ENCODE results near the gene ATP10B. TPM values are rescaled to one million over a fixed set of nuclear protein-coding genes. Genes with fewer than 3 reads are reported as not detected.

ATP10B gene
- total and polyA plus RNA-seq, 10 of the 15 experiments (the other 5 are each of a cell fraction or from before 2014, with no cell fraction given) = not detected

DNA sequence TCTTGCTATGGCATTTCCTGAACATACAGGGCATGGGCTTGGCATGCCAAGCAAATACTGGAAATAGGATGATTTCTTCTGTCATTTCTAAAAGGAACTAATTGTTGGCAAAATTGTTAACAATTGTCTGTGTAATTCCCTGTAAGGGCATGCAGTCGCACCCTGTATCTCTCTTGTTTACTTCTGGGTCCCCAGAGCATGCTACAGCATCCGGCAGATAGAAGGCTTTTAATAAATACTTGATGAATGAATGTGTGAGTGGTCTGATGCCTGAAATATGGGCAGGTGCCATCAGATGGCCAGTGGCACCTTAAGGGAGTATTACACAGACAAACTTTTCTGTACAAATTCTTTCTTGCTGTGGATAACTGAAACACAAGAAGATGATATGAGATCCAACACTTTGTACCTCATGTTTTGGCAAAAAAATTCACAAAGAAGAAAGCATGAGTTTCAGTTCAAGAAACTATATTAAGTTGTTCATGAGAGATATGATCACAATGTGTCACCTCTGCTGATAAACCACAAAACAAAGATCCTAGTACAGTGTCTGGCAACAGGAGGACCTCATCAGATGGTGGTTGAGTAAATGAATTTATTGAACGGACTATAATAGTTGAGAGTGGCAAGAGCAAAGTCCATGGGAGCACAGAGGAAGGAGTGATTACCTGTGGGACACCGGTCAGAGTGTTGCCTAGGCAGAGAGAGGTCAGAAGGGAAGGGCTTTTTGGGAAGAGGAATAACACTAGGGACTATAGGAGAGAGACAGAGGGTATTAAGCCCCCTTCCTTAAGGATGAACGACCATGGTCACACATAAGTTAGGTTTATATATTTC is 194.2 kb downstream of the ATP10B start (continued):
- no peak for TF ChIP-seq SUPT20H (IDR thresholded peaks at IDR 0.05; ENCODE audit: borderline replicate concordance, control insufficient read depth, low read depth, low read length)
- TF ChIP-seq, protein P1, sequence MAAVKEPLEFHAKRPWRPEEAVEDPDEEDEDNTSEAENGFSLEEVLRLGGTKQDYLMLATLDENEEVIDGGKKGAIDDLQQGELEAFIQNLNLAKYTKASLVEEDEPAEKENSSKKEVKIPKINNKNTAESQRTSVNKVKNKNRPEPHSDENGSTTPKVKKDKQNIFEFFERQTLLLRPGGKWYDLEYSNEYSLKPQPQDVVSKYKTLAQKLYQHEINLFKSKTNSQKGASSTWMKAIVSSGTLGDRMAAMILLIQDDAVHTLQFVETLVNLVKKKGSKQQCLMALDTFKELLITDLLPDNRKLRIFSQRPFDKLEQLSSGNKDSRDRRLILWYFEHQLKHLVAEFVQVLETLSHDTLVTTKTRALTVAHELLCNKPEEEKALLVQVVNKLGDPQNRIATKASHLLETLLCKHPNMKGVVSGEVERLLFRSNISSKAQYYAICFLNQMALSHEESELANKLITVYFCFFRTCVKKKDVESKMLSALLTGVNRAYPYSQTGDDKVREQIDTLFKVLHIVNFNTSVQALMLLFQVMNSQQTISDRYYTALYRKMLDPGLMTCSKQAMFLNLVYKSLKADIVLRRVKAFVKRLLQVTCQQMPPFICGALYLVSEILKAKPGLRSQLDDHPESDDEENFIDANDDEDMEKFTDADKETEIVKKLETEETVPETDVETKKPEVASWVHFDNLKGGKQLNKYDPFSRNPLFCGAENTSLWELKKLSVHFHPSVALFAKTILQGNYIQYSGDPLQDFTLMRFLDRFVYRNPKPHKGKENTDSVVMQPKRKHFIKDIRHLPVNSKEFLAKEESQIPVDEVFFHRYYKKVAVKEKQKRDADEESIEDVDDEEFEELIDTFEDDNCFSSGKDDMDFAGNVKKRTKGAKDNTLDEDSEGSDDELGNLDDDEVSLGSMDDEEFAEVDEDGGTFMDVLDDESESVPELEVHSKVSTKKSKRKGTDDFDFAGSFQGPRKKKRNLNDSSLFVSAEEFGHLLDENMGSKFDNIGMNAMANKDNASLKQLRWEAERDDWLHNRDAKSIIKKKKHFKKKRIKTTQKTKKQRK (IDR thresholded peaks at IDR 0.05; ENCODE audit: low read depth, low read length) = no peak

DNA sequence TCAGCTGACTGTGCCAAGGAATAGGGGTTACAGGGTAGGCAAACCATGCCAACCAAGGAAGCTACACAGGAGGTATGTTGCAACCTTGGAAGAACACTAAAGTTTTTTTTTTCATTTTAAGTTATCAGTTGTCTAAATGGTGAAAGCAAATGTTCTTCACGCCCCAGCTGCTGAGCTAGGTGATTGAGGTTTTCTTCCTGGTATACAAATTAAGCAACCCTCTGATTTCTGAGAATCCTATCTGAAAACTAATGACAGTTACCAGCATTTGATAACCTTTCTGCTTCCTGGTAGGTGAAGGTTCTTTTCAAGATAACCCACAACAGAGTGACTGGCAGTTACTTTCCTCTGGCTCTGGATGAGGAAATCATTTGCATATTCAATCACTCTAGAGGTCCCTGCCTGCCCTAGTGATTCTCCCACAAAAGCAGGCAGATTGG is 194.9 kb downstream of the ATP10B start:
- ChIA-PET CTCF (interaction anchor here (0.6 kb wide), 1 partner anchor 620 kb away, joined by 3 read pairs; no protein-coding TSS in a partner anchor), RAD21 (ENCODE audit: unreplicated experiment) (no interaction called here), SMC1A (ENCODE audit: uncharacterized antibody, unreplicated experiment) (no interaction called here), POLR2A (no interaction called here)
- DNase-seq (ENCODE audit: low read depth, low spot score) (no peak), ATAC-seq (no peak), FAIRE-seq (no peak)
- H4K20me1 ChIP-seq (ENCODE audit: control insufficient read depth, insufficient read depth) = no peaks in the 10 kb centered on the region
- no peak overlapping the region for H3K9ac ChIP-seq (ENCODE audit: control insufficient read depth, insufficient read depth, low read length)
- no peak overlapping the region for H3K4me3 ChIP-seq
- no peaks in the 10 kb centered on the region for H3K27me3 ChIP-seq (replicated peaks in 1 of 2; ENCODE audit: control insufficient read depth in 2 of 2, insufficient read depth in 2 of 2, low read length in 1 of 2)
- in situ Hi-C loops (cut with MboI) (no loop called here), intact Hi-C loops (cut with micrococcal nuclease; ENCODE audit: unreplicated experiment) (no loop called here)
- no peaks in the 10 kb centered on the region for H3K36me3 ChIP-seq (ENCODE audit: control insufficient read depth in 2 of 2, insufficient read depth in 2 of 2, low read length in 1 of 2)
- H3K4me1 ChIP-seq (ENCODE audit: control insufficient read depth, insufficient read depth, low read length) = peaks cover 3% of the 10 kb centered on the region; the same call in 1 of the 2 replicates
- no peak overlapping the region; the same call in 1 of the 2 replicates for H2AFZ ChIP-seq (ENCODE audit: control insufficient read depth, low read depth, low read length)
- TF ChIP-seq, protein P2, sequence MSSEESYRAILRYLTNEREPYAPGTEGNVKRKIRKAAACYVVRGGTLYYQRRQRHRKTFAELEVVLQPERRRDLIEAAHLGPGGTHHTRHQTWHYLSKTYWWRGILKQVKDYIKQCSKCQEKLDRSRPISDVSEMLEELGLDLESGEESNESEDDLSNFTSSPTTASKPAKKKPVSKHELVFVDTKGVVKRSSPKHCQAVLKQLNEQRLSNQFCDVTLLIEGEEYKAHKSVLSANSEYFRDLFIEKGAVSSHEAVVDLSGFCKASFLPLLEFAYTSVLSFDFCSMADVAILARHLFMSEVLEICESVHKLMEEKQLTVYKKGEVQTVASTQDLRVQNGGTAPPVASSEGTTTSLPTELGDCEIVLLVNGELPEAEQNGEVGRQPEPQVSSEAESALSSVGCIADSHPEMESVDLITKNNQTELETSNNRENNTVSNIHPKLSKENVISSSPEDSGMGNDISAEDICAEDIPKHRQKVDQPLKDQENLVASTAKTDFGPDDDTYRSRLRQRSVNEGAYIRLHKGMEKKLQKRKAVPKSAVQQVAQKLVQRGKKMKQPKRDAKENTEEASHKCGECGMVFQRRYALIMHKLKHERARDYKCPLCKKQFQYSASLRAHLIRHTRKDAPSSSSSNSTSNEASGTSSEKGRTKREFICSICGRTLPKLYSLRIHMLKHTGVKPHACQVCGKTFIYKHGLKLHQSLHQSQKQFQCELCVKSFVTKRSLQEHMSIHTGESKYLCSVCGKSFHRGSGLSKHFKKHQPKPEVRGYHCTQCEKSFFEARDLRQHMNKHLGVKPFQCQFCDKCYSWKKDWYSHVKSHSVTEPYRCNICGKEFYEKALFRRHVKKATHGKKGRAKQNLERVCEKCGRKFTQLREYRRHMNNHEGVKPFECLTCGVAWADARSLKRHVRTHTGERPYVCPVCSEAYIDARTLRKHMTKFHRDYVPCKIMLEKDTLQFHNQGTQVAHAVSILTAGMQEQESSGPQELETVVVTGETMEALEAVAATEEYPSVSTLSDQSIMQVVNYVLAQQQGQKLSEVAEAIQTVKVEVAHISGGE (CRISPR knock-in tag; IDR thresholded peaks at IDR 0.05) = no peak
- TF ChIP-seq SIX5 (IDR thresholded peaks at IDR 0.05; ENCODE audit: low read depth, low read length, severe bottlenecking) (no peak), POU2F2 (IDR thresholded peaks at IDR 0.05; ENCODE audit: borderline replicate concordance, low read depth, low read length) (0 out of 3 replicates have a peak, but pooled peaks have one; percentile 33)
- BruUV-seq (replicated peaks) = no TSS peak
- no peaks in the 10 kb centered on the region for H3K79me2 ChIP-seq (ENCODE audit: control insufficient read depth, insufficient read depth, low read length)
- H3K27ac ChIP-seq (ENCODE audit: control insufficient read depth, insufficient read depth) = no peak overlapping the region
- H3K4me2 ChIP-seq (ENCODE audit: control insufficient read depth, insufficient read depth) = no peak overlapping the region
- H3K9me3 ChIP-seq (replicated peaks; ENCODE audit: control insufficient read depth, insufficient read depth, low read length) = no peaks in the 10 kb centered on the region
- WGBS (ENCODE audit: insufficient coverage, insufficient replicate concordance, low lambda C conversion rate, missing lambda C conversion rate) = 6% methylated on average over 1 of the region's 1 CpG

Data from GM12878 (cell line).